H9 (cell line): ENCODE results near the gene SLC41A1. TPM values are rescaled to one million over a fixed set of nuclear protein-coding genes. Genes with fewer than 3 reads are reported as not detected.

Experiments
- DNase-seq: peaks from one replicate; pipeline ENCODE4 v3.0.0-alpha.2; 2017
- H2AFZ ChIP-seq: one replicate; pipeline ENCODE4 v1.6.1; 2013; ENCODE audit warnings: mild to moderate bottlenecking, low read length, control low read depth, moderate library complexity
- H2AK5ac ChIP-seq: 2 replicates; pipeline ENCODE4 v1.6.1; 2013; ENCODE audit warnings: low read length, control low read depth, mixed read lengths; ENCODE audit not compliant: insufficient read length
- H2BK120ac ChIP-seq: one replicate; pipeline ENCODE4 v1.6.1; 2013; ENCODE audit warnings: low read depth, mild to moderate bottlenecking, low read length, control low read depth, inconsistent platforms; ENCODE audit not compliant: poor library complexity, severe bottlenecking
- H2BK12ac ChIP-seq: 2 replicates; pipeline ENCODE4 v1.6.1; 2013; ENCODE audit warnings: low read length, control low read depth, mixed read lengths, low read depth; ENCODE audit not compliant: insufficient read length
- H2BK15ac ChIP-seq: 2 replicates; pipeline ENCODE4 v1.6.1; 2013; ENCODE audit warnings: low read depth, low read length, control low read depth
- H2BK20ac ChIP-seq: one replicate; pipeline ENCODE4 v1.6.1; 2013; ENCODE audit warnings: low read depth, mild to moderate bottlenecking, low read length, control low read depth, inconsistent platforms; ENCODE audit not compliant: poor library complexity, severe bottlenecking
- H2BK5ac ChIP-seq: 2 replicates; pipeline ENCODE4 v1.6.1; 2013; ENCODE audit warnings: low read length, control low read depth, mixed read lengths; ENCODE audit not compliant: insufficient read length
- H3K14ac ChIP-seq: 2 replicates; pipeline ENCODE4 v1.6.1; 2013; ENCODE audit warnings: low read length, control low read depth; ENCODE audit not compliant: insufficient read depth
- H3K18ac ChIP-seq: 2 replicates; pipeline ENCODE4 v1.6.1; 2013; ENCODE audit warnings: low read depth, mild to moderate bottlenecking, mixed read lengths, low read length, control low read depth; ENCODE audit not compliant: insufficient read length
- H3K23ac ChIP-seq: 2 replicates; pipeline ENCODE4 v1.6.1; 2013; ENCODE audit warnings: low read length, control low read depth, mixed read lengths, low read depth; ENCODE audit not compliant: insufficient read length
- H3K23me2 ChIP-seq: 2 replicates; pipeline ENCODE4 v1.6.1; 2013; ENCODE audit warnings: low read depth, mild to moderate bottlenecking, mixed read lengths, low read length, control low read depth; ENCODE audit not compliant: insufficient read length, poor library complexity, severe bottlenecking
- H3K27ac ChIP-seq: 2 replicates; pipeline ENCODE4 v1.5.1; 2013; ENCODE audit warnings: low read length, control low read depth, mixed read lengths, low read depth; ENCODE audit not compliant: insufficient read length
- H3K27me3 ChIP-seq: 2 replicates; pipeline ENCODE4 v1.6.1; 2013; ENCODE audit warnings: low read length, control low read depth, inconsistent platforms; ENCODE audit not compliant: insufficient read depth
- H3K4ac ChIP-seq: 2 replicates; pipeline ENCODE4 v1.6.1; 2013; ENCODE audit warnings: low read depth, mild to moderate bottlenecking, control low read depth, inconsistent platforms, low read length, moderate library complexity
- H3K4me1 ChIP-seq: 2 replicates; pipeline ENCODE4 v1.6.1; 2013; ENCODE audit warnings: low read length, control low read depth, inconsistent platforms; ENCODE audit not compliant: insufficient read depth
- H3K4me2 ChIP-seq: 2 replicates; pipeline ENCODE4 v1.6.1; 2013; ENCODE audit warnings: low read length, control low read depth, mixed read lengths; ENCODE audit not compliant: insufficient read length, insufficient read depth
- H3K56ac ChIP-seq: 2 replicates; pipeline ENCODE4 v1.6.1; 2013; ENCODE audit warnings: low read depth, mild to moderate bottlenecking, mixed read lengths, low read length, control low read depth; ENCODE audit not compliant: insufficient read length
- H3K79me1 ChIP-seq: 2 replicates; pipeline ENCODE4 v1.6.1; 2013; ENCODE audit warnings: low read depth, mild to moderate bottlenecking, moderate library complexity, low read length, control low read depth, inconsistent platforms; ENCODE audit not compliant: insufficient read depth, poor library complexity, severe bottlenecking
- H3K79me2 ChIP-seq: 2 replicates; pipeline ENCODE4 v1.6.1; 2013; ENCODE audit warnings: low read length, control low read depth, inconsistent platforms; ENCODE audit not compliant: insufficient read depth
- H3K9ac ChIP-seq: 2 replicates; pipeline ENCODE4 v1.6.1; 2013; ENCODE audit warnings: low read length, control low read depth, mixed read lengths; ENCODE audit not compliant: insufficient read length; ENCODE audit errors: extremely low read depth
- H3K9me3 ChIP-seq: one replicate; pipeline ENCODE4 v1.6.1; 2013; ENCODE audit warnings: low read depth, low read length, inconsistent platforms; ENCODE audit not compliant: control insufficient read depth
- H3T11ph ChIP-seq: one replicate; pipeline ENCODE4 v1.6.1; 2013; ENCODE audit warnings: mild to moderate bottlenecking, low read length, control low read depth, inconsistent platforms
- H4K20me1 ChIP-seq: one replicate; pipeline ENCODE4 v1.6.1; 2013; ENCODE audit not compliant: control insufficient read depth, insufficient read length, insufficient read depth
- H4K5ac ChIP-seq: 2 replicates; pipeline ENCODE4 v1.6.1; 2013; ENCODE audit warnings: low read depth, mild to moderate bottlenecking, mixed read lengths, low read length, control low read depth; ENCODE audit not compliant: insufficient read length
- H4K8ac ChIP-seq: replicated peaks from 2 replicates; pipeline ENCODE4 v1.6.1; 2013; ENCODE audit warnings: low read length, control low read depth, mixed read lengths, low read depth; ENCODE audit not compliant: insufficient read length
- H4K91ac ChIP-seq: 2 replicates; pipeline ENCODE4 v1.6.1; 2013; ENCODE audit warnings: low read depth, mild to moderate bottlenecking, moderate library complexity, mixed read lengths, low read length, control low read depth; ENCODE audit not compliant: insufficient read length
- H3K27ac Mint-ChIP-seq, 3 experiments: 2 replicates in 2 of 3; 3 replicates in 1 of 3; pipeline ENCODE4 v1.8.0; 2020 to 2021; ENCODE audit warnings: mixed read lengths in 3 of 3, mild to moderate bottlenecking in 1 of 3, moderate library complexity in 1 of 3
- H3K27me3 Mint-ChIP-seq: 2 replicates; pipeline ENCODE4 v1.8.0; 2021; ENCODE audit warnings: low read depth, mild to moderate bottlenecking, moderate library complexity, mixed read lengths
- H3K36me3 Mint-ChIP-seq, 3 experiments: 2 replicates in 2 of 3; 3 replicates in 1 of 3; pipeline ENCODE4 v1.8.0; 2020 to 2021; ENCODE audit warnings: low read depth in 3 of 3, mixed read lengths in 3 of 3; ENCODE audit not compliant: insufficient read depth in 1 of 3
- H3K4me1 Mint-ChIP-seq, 2 experiments: 2 replicates each; pipeline ENCODE4 v1.8.0; 2020; ENCODE audit warnings: mixed read lengths in 2 of 2
- H3K4me3 Mint-ChIP-seq, 2 experiments: 2 replicates in 1 of 2; 3 replicates in 1 of 2; pipeline ENCODE4 v1.8.0; 2020 to 2021; ENCODE audit warnings: mild to moderate bottlenecking in 2 of 2, mixed read lengths in 2 of 2, moderate library complexity in 1 of 2
- H3K9me3 Mint-ChIP-seq, 2 experiments: 2 replicates in 1 of 2; 3 replicates in 1 of 2; pipeline ENCODE4 v1.8.0; 2020; ENCODE audit warnings: mild to moderate bottlenecking in 2 of 2, mixed read lengths in 2 of 2, moderate library complexity in 1 of 2
- WGBS: extraction: QIAGEN DNeasy Blood & Tissue Kit; methylation state at CpG from one replicate; pipeline ENCODE4 v1.1.7; 2013; ENCODE audit warnings: missing lambda C conversion rate, low lambda C conversion rate, mixed read lengths; ENCODE audit not compliant: insufficient read length; ENCODE audit errors: extremely low coverage; 5-methylcytosine and 5-hydroxymethylcytosine counted together
- total RNA-seq: library from RNA; stranded (reverse); gene quantifications from 2 replicates; pipeline ENCODE4 v1.2.1, GENCODE V29; 2021
- TF ChIP-seq, protein P1 (sequence below): fragments of 200-600 bp; sonication (generic); conservative IDR thresholded peaks from 3 replicates; pipeline ENCODE4 v1.8.0; 2021; ENCODE audit warnings: antibody characterized with exemption, mild to moderate bottlenecking

The SLC41A1 gene
- total RNA-seq, 1 experiment from 2014 or later = 18.2 TPM

DNA sequence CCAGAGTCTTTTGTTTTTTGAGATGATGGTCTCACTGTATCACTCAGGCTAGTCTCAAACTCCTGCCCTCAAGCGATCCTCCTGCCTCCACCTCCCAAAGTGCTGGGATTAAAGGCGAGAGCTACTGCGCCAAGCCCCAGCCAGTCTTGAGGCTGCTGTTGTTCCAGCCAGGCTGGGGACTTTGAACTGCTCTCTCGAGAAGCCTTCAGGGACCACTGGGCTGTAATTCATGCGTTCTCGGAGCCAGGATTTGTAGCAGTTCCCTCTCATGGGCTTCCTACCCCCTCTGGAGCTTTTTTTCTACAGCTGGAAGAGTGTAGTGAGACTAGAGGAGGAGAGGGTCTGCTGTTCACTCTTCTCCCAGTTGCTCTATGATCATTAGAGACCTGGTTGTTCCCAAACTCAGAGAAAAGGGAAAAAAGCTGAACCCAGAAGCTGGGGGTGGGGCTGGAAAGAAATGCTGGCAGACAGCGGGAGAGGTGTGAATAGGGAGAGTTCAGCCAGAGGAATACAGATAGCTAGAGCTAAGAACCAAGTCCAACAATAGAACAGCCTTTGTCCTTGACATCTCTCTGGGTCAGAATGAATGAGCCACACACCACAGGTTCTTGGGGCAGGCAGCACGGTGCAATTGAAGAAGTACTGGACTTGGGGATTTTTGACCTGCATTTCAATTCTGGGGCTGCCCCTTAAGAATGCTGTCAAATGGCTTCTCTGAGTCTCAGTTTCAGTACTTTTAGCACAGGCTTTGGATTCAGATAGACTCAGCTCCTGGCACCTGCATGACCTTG lies 13.2 kb upstream of the SLC41A1 start:
- no CpG with 5 or more reads among the region's 8 CpGs for WGBS
- H3K4me1 Mint-ChIP-seq = peaks cover 30 to 33% of the 10 kb centered on the region in 2 experiments
- H2BK120ac ChIP-seq = no peak overlapping the region
- H2AK5ac ChIP-seq = no peak overlapping the region
- 0 out of 7 replicates have a peak overlapping the region, but pooled peaks of 1 of the 3 experiments have one; percentile 6 for H3K27ac Mint-ChIP-seq
- H3K27me3 ChIP-seq = no peaks in the 10 kb centered on the region
- DNase-seq = no peak
- no peak overlapping the region for H2BK20ac ChIP-seq
- no peaks in the 10 kb centered on the region for H3K79me1 ChIP-seq
- no peak overlapping the region for H3K27ac ChIP-seq
- H3K4me2 ChIP-seq = no peak overlapping the region
- H2AFZ ChIP-seq = no peak overlapping the region
- no peak overlapping the region for H4K91ac ChIP-seq
- H3K9me3 ChIP-seq = no peaks in the 10 kb centered on the region
- H3K4me3 Mint-ChIP-seq = no peak overlapping the region
- H3K9me3 Mint-ChIP-seq = peaks cover 4 to 5% of the 10 kb centered on the region in 2 experiments; a peak in 3 of 5 replicates
- H4K5ac ChIP-seq = no peak overlapping the region
- H3K4ac ChIP-seq = no peak overlapping the region
- no peaks in the 10 kb centered on the region for H3K27me3 Mint-ChIP-seq
- no peak overlapping the region for H3K56ac ChIP-seq
- H3K14ac ChIP-seq = no peak overlapping the region
- H3K4me1 ChIP-seq = no peaks in the 10 kb centered on the region; the same call in 1 of the 2 replicates
- H3K23ac ChIP-seq = no peak overlapping the region
- TF ChIP-seq, protein P1, sequence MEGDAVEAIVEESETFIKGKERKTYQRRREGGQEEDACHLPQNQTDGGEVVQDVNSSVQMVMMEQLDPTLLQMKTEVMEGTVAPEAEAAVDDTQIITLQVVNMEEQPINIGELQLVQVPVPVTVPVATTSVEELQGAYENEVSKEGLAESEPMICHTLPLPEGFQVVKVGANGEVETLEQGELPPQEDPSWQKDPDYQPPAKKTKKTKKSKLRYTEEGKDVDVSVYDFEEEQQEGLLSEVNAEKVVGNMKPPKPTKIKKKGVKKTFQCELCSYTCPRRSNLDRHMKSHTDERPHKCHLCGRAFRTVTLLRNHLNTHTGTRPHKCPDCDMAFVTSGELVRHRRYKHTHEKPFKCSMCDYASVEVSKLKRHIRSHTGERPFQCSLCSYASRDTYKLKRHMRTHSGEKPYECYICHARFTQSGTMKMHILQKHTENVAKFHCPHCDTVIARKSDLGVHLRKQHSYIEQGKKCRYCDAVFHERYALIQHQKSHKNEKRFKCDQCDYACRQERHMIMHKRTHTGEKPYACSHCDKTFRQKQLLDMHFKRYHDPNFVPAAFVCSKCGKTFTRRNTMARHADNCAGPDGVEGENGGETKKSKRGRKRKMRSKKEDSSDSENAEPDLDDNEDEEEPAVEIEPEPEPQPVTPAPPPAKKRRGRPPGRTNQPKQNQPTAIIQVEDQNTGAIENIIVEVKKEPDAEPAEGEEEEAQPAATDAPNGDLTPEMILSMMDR = no peak
- H2BK12ac ChIP-seq = no peak overlapping the region
- H3K9ac ChIP-seq = no peak overlapping the region
- H3K36me3 Mint-ChIP-seq = peaks cover 0 to 4% (median 4%) of the 10 kb centered on the region in 3 experiments; a peak in 3 of 7 replicates
- 0 out of 2 replicates have a peak, but pooled peaks cover 2% of the 10 kb centered on the region for H3K79me2 ChIP-seq
- no peak overlapping the region for H3K18ac ChIP-seq
- no peak overlapping the region for H3T11ph ChIP-seq
- H4K8ac ChIP-seq = no peak overlapping the region
- H3K23me2 ChIP-seq = no peaks in the 10 kb centered on the region
- H4K20me1 ChIP-seq = no peaks in the 10 kb centered on the region
- no peak overlapping the region for H2BK5ac ChIP-seq
- no peak overlapping the region for H2BK15ac ChIP-seq
